Measurements from ENCODE around the gene ANXA4. TPM values are rescaled to one million over a fixed set of nuclear protein-coding genes. Genes with fewer than 3 reads are reported as not detected.
A peak's percentile ranks its signal among the peaks of the same experiment; 100 is the strongest.

ANXA4 gene
- total RNA-seq, 3 donors from 2014 or later (not counting 1 experiment from before 2014, with no cell fraction given) = 44.6 to 63.6 (median 55.8) TPM

- intact Hi-C loops (cut with micrococcal nuclease) = no loop called here
Measured at GRCh38 chr2:69811018-69811417, 69.1 kb downstream of the ANXA4 start.

DNA sequence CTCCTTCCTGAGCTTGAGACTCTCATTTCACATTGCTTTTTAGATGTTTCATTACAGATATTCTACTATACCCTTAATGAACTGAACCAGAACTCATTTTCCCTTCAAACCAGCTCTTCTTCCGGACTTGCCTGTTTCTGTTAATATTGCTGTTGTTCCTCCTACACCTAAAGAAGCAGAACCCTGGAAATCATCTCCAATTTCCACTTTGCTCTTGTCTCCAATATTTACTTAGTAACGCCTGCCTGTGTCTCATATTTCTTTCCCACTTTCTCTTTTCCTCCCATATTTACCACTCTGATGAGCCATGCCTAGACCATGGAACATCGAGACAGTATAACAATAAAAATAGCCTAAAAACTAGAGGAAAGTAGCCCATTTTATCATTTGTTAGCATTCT lies 69.7 kb downstream of the ANXA4 start:
- H3K36me3 ChIP-seq (ENCODE audit: control insufficient read depth, insufficient read depth, low read length) = peaks cover 11% of the 10 kb centered on the region
- H3K4me1 ChIP-seq (ENCODE audit: control insufficient read depth, insufficient read depth, low read length) = no peaks in the 10 kb centered on the region
- H3K9me3 Mint-ChIP-seq = no peaks in the 10 kb centered on the region
- no peaks in the 10 kb centered on the region for H3K27me3 Mint-ChIP-seq (ENCODE audit: low read depth in 2 of 2)
- intact Hi-C loops (cut with micrococcal nuclease) = no loop called here
- ATAC-seq (no peak), DNase-seq (no peak)
- no peaks in the 10 kb centered on the region for H3K27me3 ChIP-seq (ENCODE audit: control insufficient read depth, insufficient read depth, low read length)
- no peak for TF ChIP-seq CTCF (IDR thresholded peaks at IDR 0.05)
- no peaks in the 10 kb centered on the region for H3K9me3 ChIP-seq (ENCODE audit: control insufficient read depth, insufficient read depth, low read length)
- H3K4me3 ChIP-seq (ENCODE audit: low read length) = no peak overlapping the region
- WGBS (ENCODE audit: insufficient coverage) = 94% methylated on average over 3 of the region's 3 CpGs
- no peak overlapping the region for H3K4me3 Mint-ChIP-seq
- H3K36me3 Mint-ChIP-seq = peaks cover 22% of the 10 kb centered on the region
- no peaks in the 10 kb centered on the region for H3K4me1 Mint-ChIP-seq
- no peak overlapping the region for H3K27ac Mint-ChIP-seq
- H3K27ac ChIP-seq (ENCODE audit: low read length) = no peak overlapping the region

More at GRCh38 chr2:69811018-69811417, 69.1 kb downstream of the ANXA4 start:
- H3K4me1 ChIP-seq (ENCODE audit: control insufficient read depth, insufficient read depth, low read length) = no peaks in the 10 kb centered on the region
- DNase-seq = no peak
- no peak for TF ChIP-seq CTCF (IDR thresholded peaks at IDR 0.05)
- Mint-ChIP-seq H3K27ac (peak overlapping the region in 1 of 2 donors; percentile 5), H3K4me1 (no peaks in the 10 kb centered on the region), H3K27me3 (ENCODE audit: low read depth in 2 of 2) (no peaks in the 10 kb centered on the region), H3K4me3 (no peak overlapping the region), H3K9me3 (no peaks in the 10 kb centered on the region), H3K36me3 (peaks cover 28% of the 10 kb centered on the region)
- no peak overlapping the region for H3K27ac ChIP-seq (ENCODE audit: low read length)
- ATAC-seq = no peak
- H3K9me3 ChIP-seq (ENCODE audit: control insufficient read depth, insufficient read depth, low read length) = no peaks in the 10 kb centered on the region
- H3K36me3 ChIP-seq (ENCODE audit: control insufficient read depth, insufficient read depth, low read length) = peaks cover 11% of the 10 kb centered on the region
- H3K4me3 ChIP-seq (ENCODE audit: low read length) = no peak overlapping the region
- no peaks in the 10 kb centered on the region for H3K27me3 ChIP-seq (ENCODE audit: control insufficient read depth, insufficient read depth, low read length)
- 95% methylated on average over 5 of the region's 5 CpGs for WGBS (ENCODE audit: insufficient coverage)

DNA sequence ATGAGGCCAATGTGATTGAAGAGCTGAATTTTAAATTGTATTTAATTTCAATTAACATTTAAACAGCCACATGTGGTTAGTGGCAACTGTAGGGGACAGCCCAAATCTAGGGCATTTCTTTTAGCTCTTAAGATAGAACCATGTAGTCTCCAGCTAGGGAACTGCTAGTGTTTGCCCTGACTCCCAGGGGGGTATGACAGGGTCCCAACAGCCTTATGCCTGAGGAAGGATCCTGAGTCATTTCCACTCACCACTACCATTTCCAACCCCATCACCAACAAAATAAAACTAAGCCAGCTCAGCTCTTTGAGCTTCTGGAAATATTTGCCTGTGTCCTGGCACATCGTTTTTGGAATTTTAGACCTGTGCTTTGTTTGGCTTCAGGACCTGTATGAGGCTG lies 73.8 kb downstream of the ANXA4 start:
- intact Hi-C loops (cut with micrococcal nuclease) = no loop called here
- DNase-seq = no peak
- TF ChIP-seq CTCF (IDR thresholded peaks at IDR 0.05) = no peak
- Mint-ChIP-seq H3K9me3 (no peaks in the 10 kb centered on the region), H3K4me3 (no peak overlapping the region), H3K4me1 (peaks cover 0 to 5% of the 10 kb centered on the region in 2 donors), H3K36me3 (peaks cover 13% of the 10 kb centered on the region), H3K27ac (no peak overlapping the region), H3K27me3 (ENCODE audit: low read depth in 2 of 2) (no peaks in the 10 kb centered on the region)
- Histone ChIP-seq H3K4me1 (ENCODE audit: control insufficient read depth, insufficient read depth, low read length) (no peaks in the 10 kb centered on the region), H3K9me3 (ENCODE audit: control insufficient read depth, insufficient read depth, low read length) (no peaks in the 10 kb centered on the region), H3K36me3 (ENCODE audit: control insufficient read depth, insufficient read depth, low read length) (peaks cover 23% of the 10 kb centered on the region), H3K4me3 (ENCODE audit: low read length) (no peak overlapping the region), H3K27me3 (ENCODE audit: control insufficient read depth, insufficient read depth, low read length) (no peaks in the 10 kb centered on the region), H3K27ac (ENCODE audit: low read length) (no peak overlapping the region)
- 100% methylated on average over 1 of the region's 1 CpG for WGBS (ENCODE audit: insufficient coverage)
- no peak for ATAC-seq

DNA sequence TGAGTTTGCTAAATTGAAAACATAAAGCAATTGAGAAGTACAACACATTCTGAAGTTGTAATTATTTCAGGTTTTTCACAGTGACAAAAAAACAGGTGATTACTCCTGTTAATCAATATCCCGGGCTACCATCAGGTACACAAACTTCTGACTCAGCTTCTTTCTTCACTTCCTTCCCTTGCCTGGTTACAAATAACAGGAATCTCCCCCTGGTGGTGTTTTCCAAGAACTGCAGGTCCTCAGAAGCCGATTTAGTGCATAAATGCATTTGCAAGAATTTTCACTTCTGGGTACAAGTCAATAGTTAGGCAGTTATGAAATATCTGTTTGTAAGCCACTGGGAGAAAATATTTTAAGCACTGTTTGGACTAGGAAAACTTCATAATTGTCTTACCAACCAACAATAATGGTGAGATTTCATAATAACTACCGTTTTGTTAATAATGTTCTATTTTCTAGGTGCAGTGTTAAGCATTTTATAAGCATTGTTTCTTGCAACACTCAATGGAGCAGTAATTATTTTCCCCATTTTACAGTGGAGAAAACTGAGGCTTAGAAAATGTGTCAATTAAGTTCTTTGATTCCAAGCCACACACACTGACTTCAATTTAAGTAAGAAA lies 75.1 kb downstream of the ANXA4 start:
- peak; percentile 88 for TF ChIP-seq CTCF (IDR thresholded peaks at IDR 0.05)
- 0% methylated on average over 2 of the region's 3 CpGs for WGBS (ENCODE audit: insufficient coverage)
- Histone ChIP-seq H3K4me3 (ENCODE audit: low read length) (no peak overlapping the region), H3K27me3 (ENCODE audit: control insufficient read depth, insufficient read depth, low read length) (no peaks in the 10 kb centered on the region), H3K4me1 (ENCODE audit: control insufficient read depth, insufficient read depth, low read length) (no peaks in the 10 kb centered on the region), H3K36me3 (ENCODE audit: control insufficient read depth, insufficient read depth, low read length) (peaks cover 22% of the 10 kb centered on the region), H3K27ac (ENCODE audit: low read length) (no peak overlapping the region), H3K9me3 (ENCODE audit: control insufficient read depth, insufficient read depth, low read length) (no peaks in the 10 kb centered on the region)
- H3K27ac Mint-ChIP-seq = no peak overlapping the region
- H3K9me3 Mint-ChIP-seq = no peaks in the 10 kb centered on the region
- ATAC-seq (peak; percentile 79 to 99 (median 85)), DNase-seq (peak; percentile 44 to 88)
- no peak overlapping the region for H3K4me3 Mint-ChIP-seq
- peaks cover 13% of the 10 kb centered on the region for H3K36me3 Mint-ChIP-seq
- H3K4me1 Mint-ChIP-seq = peaks cover 0 to 5% of the 10 kb centered on the region in 2 donors
- intact Hi-C loops (cut with micrococcal nuclease) = loop anchor here (1.0 kb wide), 1 partner anchor 93 kb away; no protein-coding TSS in a partner anchor
- no peaks in the 10 kb centered on the region for H3K27me3 Mint-ChIP-seq (ENCODE audit: low read depth in 2 of 2)

Data from natural killer cell (primary cell).